ENCODE data around the gene FRMD4B. TPM values are rescaled to one million over a fixed set of nuclear protein-coding genes. Genes with fewer than 3 reads are reported as not detected.

The FRMD4B gene
- total RNA-seq, 1 experiment from 2014 or later = 19.1 TPM

DNA sequence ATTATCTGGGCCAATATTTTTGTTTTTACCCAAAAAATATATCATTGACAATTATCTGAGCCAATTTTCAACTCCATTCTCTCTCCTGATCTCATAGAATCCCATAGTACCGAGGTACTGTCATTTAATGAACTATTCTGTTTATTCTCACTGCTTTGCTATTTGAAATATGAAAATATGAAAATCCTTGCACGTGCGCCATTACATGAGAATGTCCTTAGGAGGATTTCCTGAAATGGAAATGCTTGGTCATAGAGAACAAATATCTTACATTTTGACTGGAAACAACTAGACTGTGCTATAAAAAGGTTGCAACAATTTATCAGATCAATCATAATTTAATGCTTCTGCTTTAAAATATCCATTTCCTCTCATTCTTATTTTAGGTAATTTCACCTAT is 18.3 kb downstream of the FRMD4B start:
- DNase-seq (ENCODE audit: low read depth) = no peak

DNA sequence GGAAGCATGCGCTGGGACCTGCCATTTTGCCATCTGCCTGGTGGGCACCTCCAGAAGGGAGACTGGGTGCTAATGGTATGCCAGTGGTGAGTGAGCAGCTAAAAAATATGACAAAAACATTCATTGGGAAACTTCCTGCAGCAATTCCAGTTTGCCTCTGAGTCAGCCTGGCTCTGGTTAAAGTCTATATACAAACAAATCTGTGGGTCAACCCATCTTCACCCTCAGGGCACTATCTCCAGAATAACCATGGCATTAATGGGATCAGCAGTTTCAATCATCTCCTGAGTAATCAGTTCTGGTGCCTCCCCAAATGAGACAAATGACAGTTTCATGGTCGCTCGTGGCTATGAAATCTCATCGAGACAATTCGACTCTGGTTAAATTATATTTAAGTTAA is 21.5 kb downstream of the FRMD4B start:
- peak; percentile 72 for DNase-seq (ENCODE audit: low read depth)

DNA sequence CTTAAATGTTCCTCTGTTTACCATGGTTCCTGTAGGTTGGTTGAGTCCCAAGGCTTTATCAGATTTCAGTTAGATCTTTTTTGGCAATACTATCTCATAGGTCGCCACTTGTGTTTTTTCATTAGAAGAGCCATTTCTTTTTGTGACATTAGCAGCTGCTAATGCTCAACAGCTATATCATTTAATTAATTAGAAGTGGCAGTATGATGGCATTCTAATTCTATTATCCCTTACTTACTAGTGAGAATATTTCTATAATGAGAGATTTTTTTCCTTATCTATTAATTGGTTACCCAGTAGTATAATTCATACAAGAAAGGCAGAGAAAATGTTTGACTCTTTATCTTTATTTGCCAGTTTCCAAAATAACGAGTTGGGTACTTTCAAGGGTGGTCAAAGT is 25.2 kb downstream of the FRMD4B start:
- no peak for DNase-seq (ENCODE audit: low read depth)

DNA sequence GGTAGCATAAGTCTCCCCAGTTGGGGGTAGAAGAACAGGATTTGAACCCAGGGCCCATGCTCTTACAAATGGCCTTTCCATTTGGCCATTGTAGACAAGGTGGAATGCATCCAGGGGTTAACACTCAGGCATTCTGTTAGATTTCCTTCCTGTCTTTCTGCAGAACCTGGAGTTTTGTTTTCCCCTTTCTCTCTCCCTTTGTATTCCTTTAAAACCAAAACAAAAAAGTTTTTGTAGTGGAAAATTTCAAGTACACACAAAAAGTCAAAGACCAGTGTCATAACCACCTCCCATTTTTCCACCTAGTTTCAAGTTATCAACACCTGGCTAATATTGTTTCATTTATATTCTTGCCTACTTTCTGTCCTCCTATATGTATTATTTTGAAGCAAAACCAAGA is 26.0 kb downstream of the FRMD4B start:
- no peak for DNase-seq (ENCODE audit: low read depth)

DNA sequence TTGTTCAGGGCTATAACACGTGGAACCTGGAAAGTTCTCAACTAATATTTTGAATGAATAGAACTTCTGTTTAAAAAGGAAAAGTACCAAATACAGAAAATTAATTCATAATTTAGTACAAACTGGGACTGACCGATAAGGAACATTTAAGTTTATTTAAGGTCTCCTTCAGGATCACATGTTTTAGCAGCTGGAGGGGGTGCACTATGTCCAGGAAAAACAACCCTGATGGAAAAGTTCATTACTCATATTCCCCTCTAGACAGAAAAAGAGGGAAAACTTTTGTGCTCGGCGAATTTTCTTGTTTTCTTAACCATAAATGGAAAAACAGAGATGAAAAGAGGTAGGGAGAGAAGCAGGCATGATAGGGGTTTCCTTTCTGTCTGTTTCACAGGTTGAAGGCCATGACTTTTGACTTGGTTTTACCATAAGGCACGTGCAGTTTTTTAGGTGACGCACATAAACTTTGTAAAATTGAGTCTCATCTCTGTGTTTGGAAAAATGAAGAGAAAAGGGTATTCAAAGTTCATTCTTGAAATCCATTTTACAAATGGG is 26.5 kb downstream of the FRMD4B start:
- DNase-seq (ENCODE audit: low read depth) = no peak

DNA sequence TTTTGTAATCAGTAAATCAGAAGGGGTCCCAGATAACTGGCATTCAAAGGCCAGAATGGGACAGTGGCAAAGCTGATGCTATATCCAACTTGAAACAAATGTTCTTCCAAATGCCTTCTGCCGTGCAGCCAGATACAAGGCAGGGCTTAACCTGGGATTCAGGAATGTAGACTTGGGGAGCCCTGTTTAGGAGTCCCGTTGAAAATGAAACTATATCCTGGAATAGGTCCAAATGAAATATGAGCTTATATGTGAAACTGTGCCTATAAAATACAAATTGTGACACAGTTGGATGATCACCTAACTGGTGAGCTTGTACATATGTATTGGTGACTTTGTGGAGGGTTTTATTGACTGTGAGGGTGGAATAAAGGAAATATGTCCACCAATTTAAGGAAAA is 28.7 kb downstream of the FRMD4B start:
- no peak for DNase-seq (ENCODE audit: low read depth)

DNA sequence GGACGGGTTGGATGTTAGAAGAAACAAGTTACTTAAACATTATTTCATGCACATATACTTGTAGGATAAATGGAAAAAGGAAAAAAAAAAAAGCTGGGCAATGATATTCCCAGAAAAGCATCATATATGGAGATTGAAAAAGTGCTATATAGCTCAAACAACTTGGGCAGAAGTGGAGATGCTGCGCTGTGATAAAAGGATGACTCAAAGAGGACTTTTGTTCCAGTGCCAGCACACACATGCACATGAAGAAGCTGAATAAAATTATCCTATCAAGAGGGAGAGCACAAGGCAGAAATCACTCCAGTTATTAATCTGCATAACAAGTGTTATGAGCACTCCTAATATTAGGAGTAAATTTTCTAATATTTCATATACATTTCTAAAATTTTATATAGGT is 30.9 kb downstream of the FRMD4B start:
- peak; percentile 31 for DNase-seq (ENCODE audit: low read depth)

DNA sequence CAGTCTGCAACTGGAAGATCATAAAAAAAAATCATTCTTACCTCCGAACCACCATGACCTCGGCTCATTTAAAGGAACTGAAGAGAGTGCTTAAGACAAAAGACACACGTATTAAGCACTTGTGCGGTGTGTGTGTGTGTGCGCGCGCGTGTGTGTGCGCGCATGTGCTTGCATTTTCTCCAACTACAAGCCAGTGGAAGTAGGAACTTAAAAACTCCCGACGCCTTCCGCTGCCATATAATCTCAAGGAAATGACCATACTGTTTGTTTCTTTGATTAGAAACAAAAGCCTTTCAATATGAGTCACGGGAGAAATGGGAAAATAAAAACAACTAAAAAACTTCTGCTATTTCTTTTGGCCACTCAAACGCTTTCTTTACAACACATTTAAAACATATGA is 32.4 kb downstream of the FRMD4B start:
- DNase-seq (ENCODE audit: low read depth) = no peak

DNA sequence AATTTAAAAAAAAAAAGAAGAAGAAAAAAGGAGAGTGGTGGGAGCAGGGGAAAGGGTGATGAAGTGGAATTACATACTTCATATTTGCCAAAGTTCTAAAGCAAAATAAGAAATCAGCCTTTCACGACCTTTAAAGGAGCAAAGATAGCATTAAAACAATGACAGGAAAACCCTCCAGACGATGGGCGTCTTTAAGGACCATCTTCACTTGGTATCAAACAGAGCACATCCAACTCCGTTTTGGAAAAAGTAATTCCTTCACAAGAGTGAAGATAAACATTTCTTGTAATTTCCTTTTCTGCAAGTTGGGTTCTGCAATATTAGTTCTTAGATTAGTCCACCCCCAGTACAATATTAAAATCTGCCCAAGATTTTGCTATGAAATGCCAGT is 32.8 kb downstream of the FRMD4B start:
- no peak for DNase-seq (ENCODE audit: low read depth)

DNA sequence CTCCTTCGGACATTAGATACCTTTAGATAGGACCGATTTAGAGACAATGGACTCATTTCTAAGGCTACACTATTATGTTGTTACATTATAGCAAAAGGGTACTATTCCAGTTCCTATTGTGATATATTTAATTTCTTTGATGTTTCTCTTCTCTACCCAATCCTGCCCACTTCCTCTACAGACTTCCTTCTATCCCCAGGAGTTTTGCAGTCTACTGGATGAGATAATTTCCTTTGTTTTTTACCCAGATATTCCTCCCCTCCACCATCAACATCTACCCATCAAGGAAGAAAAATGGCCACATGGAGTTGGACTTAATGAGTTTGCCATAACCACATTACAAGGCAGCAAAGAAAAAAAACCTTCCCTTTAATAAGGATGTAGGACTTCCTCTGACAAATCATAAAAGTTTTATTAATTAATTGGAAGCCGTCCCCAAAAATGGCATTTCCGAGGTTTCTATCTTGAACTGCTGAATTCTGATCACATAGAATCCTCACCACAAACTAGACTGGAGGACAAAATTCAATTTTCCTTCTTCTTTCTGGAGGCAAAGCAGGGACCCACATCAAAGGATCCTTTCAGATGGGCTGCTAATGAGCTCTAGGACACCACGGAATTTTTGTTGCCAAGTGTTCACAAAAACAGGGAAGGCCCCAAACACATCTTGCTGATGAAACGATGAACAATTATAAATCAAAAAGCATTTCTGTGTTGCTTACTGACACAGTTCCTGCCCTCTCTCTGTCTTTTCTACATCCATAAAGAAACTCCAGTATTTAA is 33.4 kb downstream of the FRMD4B start:
- DNase-seq (ENCODE audit: low read depth) = no peak

DNA sequence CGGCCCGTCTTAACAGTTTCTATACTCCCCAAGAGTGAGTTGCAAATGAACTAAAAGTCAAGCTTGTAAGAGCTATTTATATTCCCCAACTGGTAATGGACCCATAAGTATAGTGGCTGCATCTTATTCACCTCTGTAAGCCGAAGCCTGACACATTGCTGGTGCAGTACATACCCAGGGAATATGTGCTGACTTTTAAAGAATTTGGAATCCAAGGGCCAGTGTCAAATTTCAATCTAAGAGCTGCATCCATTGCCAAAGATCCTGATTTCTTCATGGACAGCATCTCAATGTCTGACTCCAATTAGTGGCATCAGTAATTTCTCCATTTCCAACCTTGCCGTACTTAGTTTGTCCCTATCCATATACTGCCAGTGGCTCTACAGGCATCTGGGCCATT is 42.0 kb downstream of the FRMD4B start:
- no peak for DNase-seq (ENCODE audit: low read depth)

DNA sequence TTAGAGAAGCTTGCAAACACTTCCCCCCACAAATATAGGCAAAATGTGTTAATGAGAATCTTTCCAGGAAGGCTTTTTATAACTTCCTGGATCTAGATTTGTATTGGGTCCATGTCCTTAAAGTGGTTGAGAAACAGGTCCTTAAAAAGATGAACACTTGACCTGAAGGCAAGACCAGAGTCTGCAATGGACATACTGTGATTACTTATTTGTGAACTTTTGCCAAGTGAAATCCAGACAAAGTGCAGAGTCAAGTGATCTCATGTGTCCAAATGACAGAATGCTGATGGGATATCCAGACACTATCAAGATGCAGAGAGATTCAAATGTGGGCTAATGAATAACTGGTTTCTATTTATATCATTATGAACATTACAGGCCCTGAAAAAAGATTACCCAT is 43.8 kb downstream of the FRMD4B start:
- no peak for DNase-seq (ENCODE audit: low read depth)

DNA sequence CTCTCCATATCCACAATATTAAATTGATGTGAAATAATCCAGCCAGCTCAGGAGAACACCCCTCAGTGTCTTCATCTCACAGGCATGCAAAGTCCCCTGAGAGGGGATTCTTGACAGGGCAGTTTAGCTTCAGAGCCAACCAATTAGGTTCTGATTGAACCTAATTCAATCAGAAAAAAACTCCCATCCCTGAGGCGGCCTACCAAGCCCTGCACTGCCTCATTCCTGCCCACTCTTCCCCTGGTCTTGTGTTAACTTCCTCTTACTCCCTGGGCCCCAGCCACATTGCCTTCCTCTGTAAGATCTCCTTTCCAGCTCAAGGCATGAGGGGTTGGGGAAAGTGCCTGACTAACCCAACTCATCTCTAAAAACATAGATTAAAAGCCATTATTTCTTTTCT is 46.1 kb downstream of the FRMD4B start:
- no peak for DNase-seq (ENCODE audit: low read depth)

DNA sequence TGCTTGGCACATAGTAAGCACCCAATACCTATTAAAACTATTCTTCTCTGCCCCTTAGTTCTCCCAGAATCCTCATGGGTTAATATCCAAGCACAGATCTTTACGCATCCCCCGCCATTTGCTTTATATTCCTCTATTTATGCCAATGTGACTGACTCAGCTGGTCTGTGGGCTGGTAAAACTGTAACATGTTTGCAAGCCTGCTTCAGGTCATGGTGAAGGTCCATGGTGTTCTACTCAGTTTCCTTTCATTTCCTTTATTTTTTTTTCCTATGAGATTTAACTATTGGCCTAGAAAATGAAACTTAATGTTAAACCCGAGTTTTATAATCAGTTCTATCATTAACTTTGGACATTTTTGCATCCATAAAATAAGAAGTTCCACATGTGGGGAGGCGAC is 47.0 kb downstream of the FRMD4B start:
- no peak for DNase-seq (ENCODE audit: low read depth)

DNA sequence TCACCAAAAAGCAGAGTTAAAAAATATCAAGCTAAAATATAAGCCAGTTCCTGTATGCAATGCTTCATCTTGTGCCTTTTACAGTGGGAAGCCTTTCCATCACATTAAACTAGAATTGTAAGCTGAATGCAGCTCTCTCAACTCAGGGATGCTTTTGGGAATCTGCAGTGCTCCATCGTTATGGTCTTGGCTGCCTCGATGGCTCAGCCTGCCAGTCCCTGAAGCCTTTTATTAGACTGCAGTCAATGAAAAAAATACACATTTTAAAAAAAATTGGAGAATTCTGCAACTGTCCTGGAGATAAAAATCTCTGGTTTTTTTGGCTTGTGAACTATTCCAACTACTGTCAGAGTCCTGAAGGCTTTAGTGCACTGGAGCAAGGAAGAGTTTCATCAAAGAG is 53.0 kb downstream of the FRMD4B start:
- DNase-seq (ENCODE audit: low read depth) = no peak

DNA sequence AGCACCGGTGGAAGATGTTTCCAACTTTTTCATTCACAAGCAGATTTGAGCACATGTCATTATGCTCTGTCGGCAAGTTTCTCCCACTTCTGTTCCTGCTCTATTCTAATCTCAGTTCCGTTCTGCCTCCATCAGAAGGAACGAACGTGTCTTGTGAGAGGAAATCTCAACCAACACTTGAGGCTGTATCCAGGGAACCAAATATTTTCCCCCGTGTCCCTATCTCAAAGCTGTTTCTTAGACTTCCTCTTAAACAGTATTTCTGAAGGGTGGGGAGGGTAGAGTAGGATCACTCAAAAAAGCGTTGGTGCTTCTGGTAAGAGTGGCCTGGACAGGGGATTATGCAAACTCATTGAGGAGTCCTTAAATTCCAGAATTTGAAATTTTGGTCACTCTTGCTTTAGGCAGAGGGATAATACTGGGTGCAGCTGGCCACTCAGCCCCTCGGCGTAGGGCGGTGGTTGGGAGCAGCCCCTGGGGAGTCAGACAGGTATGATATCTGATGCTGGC is 54.9 kb downstream of the FRMD4B start:
- DNase-seq (ENCODE audit: low read depth) = no peak

DNA sequence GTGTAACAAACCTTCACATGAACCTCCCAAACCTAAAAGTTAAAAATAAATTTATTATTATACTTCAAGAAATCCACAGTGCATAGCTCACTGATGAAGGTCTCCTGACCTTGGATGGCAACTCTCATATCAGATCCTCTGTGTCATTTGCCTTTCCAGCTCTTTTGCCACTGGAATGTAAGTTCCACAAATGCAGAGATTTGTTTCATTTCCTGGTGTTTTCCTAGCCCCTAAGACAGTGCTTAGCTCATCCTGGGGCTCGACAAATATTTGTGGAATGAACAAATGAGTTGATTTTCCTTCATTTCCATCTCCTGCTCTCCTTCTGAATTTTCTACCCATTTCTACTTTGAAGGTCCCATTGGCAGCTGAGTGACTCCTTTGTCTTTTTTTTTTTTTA is 56.0 kb downstream of the FRMD4B start:
- DNase-seq (ENCODE audit: low read depth) = peak; percentile 42

DNA sequence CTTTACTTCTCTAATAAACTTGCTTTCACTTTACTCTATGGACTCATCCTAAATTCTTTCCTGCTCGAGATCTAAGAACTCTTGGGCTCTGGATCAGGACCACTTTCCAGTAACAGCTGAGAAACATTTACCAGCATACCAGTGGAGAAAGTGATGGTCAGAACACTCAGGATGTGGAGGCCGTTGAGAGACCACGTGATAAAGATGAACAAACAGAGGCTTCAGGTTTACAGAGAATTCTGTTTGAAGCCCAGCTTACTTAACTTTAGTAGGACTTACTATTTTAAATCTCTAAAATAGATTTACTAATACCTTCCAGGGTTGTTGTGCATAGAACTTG is 57.0 kb downstream of the FRMD4B start:
- DNase-seq (ENCODE audit: low read depth) = no peak

DNA sequence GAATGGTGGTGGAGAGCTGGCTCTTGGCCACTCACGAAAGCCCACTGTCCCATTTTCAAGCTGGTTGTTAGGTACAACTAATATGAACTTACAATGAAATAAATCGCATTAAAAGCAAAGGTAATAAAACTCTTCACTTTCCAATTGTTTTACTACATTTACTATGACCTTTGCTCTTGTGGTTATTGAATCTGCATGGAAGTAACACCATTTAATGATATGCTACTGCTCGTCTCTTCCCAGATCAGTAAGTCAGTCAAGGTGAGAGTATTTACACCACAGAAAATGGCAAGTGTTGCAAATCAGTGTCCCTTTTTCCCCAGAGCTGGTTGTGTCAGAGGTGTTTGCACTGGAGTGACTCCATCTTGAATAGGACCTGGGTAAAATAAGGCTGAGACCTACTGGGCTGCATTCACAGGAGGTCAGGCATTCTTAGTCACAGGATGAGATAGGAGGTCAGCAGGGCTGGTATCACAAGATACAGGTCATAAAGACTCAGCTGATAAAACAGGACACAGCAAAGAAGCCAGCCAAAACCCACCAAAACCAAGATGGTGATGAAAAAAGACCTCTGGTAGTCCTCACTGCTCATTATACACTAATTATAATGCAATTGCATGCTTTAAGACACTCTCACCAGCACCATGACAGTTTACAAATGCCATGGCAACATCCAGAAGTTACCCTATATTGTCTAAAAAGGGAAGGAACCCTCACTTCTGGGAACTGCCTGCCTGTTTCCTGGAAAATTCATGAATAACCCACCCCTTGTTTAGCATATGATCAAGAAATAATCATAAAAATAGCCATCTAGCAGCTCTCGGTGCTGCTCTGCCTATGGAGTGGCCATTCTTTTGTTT is 57.6 kb downstream of the FRMD4B start:
- no peak for DNase-seq (ENCODE audit: low read depth)

DNA sequence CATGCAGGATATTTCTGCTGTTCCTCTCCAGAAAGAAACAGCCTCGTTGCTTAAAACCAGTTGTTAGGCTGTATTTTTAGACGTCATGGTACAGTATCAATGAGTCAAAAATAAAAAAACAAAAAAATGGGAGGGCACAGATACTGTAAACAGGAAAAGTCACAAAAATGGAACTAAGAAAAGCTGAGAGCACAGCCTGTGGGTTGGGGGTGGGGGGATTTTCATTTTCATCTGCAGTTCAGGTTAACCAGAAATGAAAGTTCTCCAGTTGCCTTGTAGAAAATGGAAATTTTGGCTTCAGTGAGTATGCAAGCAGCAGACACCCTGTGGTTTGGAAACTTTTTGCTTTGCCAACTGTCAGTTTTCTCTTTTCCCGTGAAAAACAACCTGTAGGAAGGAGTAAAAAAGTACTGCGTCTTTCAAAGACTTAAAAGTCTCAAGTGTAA is 59.0 kb downstream of the FRMD4B start:
- no peak for DNase-seq (ENCODE audit: low read depth)

DNA sequence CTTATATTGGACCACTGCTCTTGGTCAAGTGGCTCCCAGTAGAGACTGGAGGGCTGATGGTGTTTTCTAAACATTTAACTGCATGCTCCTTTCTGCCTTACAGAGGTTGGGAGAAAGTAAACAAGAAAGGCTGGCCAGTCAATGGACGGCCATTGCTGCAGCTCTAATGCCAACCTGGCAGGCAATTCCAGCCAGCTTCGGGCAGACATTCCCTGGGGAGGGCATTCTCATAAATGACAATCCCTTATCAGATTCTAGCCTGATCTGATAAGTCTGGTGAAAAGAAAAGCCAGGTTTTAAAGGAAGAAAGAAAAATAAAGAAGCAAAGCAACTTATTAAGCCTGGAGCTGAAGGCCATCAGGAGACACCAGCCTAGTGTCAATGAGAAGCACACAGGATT is 60.7 kb downstream of the FRMD4B start:
- DNase-seq (ENCODE audit: low read depth) = no peak

DNA sequence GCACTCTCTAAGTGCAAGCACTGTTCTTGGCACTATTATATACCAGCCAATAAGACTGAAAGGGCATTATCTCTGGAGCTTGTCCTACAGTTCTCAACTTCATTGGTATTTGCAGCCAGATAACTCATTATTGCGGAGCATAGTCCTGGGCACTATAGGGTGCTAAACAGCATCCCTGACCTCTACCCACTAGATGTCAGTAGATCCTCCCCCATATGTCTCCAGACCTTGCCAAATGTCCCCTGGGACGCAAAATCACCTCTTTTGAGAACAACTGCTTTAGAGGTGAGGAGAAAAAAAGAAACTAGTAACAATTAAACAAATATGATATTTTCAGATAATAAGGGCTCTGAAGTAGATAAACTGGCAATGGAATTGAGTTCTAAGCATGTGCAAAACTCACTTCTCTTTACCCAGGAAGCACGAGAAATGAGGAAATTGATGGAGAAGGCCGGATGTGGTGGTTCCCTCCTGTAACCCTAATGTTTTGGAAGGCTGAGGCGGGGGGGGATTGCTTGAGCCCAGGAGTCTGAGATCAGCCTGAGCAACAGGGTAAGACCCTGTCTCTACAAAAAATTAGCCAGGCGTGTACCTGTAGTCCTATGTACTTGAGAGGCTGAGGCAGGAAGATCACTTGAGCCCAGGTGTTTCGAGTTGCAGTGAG is 61.4 kb downstream of the FRMD4B start:
- peak; percentile 36 for DNase-seq (ENCODE audit: low read depth)

Measured in HT1080 (cell line).